K562 (cell line): Measurements from ENCODE around the gene ZNF648. TPM values are rescaled to one million over a fixed set of nuclear protein-coding genes. Genes with fewer than 3 reads are reported as not detected.

ENCODE experiments used
- BCOR ChIP-seq: fragments of 450-650 bp; IDR thresholded peaks from 2 replicates; pipeline ENCODE4 v1.6.1; 2016
- CBFA2T2 ChIP-seq: fragments of 450-650 bp; conservative IDR thresholded peaks from 2 replicates; pipeline ENCODE4 v1.6.1; 2017; ENCODE audit warnings: mild to moderate bottlenecking
- CCAR2 ChIP-seq: fragments of 200-400 bp; formaldehyde crosslinking; IDR thresholded peaks from 2 replicates; pipeline ENCODE4 v1.6.1; 2017; ENCODE audit warnings: mild to moderate bottlenecking, low read depth, low read length
- ELF1 ChIP-seq: fragments of 200-800 bp; sonication (Bioruptor generic); IDR thresholded peaks from 2 replicates; pipeline ENCODE4 v1.6.1; 2016; ENCODE audit warnings: missing genetic modification characterization, missing compliant biosample characterization
- FOXJ2 ChIP-seq: fragments of 200-800 bp; sonication (Bioruptor generic); IDR thresholded peaks from 2 replicates; pipeline ENCODE4 v1.6.1; 2016; ENCODE audit warnings: missing genetic modification characterization, missing compliant biosample characterization
- HNRNPL ChIP-seq: fragments of 200-400 bp; formaldehyde crosslinking; IDR thresholded peaks from 2 replicates; pipeline ENCODE4 v1.6.1; 2017; ENCODE audit warnings: low read depth, mild to moderate bottlenecking, low read length
- KLF13 ChIP-seq: fragments of 450-650 bp; IDR thresholded peaks from 2 replicates; pipeline ENCODE4 v1.6.1; 2016; ENCODE audit warnings: missing genetic modification characterization, low read depth, mild to moderate bottlenecking, missing compliant biosample characterization, moderate library complexity, borderline replicate concordance
- LCOR ChIP-seq: sonication (generic); formaldehyde crosslinking; IDR thresholded peaks from 2 replicates; pipeline ENCODE4 v1.8.0; 2022; ENCODE audit warnings: mild to moderate bottlenecking, missing genetic modification reagents
- MBD2 ChIP-seq: sonication (generic); IDR thresholded peaks from 2 replicates; pipeline ENCODE4 v1.6.1; 2016; ENCODE audit warnings: low read depth, borderline replicate concordance
- PCBP2 ChIP-seq: fragments of 200-400 bp; formaldehyde crosslinking; IDR thresholded peaks from 2 replicates; pipeline ENCODE4 v1.6.1; 2018; ENCODE audit warnings: low read length, low read depth, mild to moderate bottlenecking, moderate library complexity; ENCODE audit not compliant: poor library complexity, severe bottlenecking
- PRMT5 ChIP-seq: sonication (generic); formaldehyde crosslinking; IDR thresholded peaks from 2 replicates; pipeline ENCODE4 v1.5.0; 2020; ENCODE audit warnings: missing genetic modification reagents
- SIRT6 ChIP-seq: IDR thresholded peaks from one replicate; pipeline ENCODE4 v1.6.1; 2012; ENCODE audit warnings: low read depth, mild to moderate bottlenecking, control low read depth, inconsistent platforms, low read length, moderate library complexity
- SMAD3 ChIP-seq: fragments of 450-650 bp; formaldehyde crosslinking; conservative IDR thresholded peaks from 2 replicates; pipeline ENCODE4 v1.4.0; 2020; ENCODE audit warnings: mild to moderate bottlenecking
- TAF1 ChIP-seq: IDR thresholded peaks from 2 replicates; pipeline ENCODE4 v1.6.1; 2011; ENCODE audit warnings: mild to moderate bottlenecking, low read length, moderate library complexity; ENCODE audit not compliant: insufficient read depth, control insufficient read depth, severe bottlenecking; ENCODE audit errors: extremely low read depth
- TEAD1 ChIP-seq, 2 experiments: fragments of 450-650 bp in 1 of 2; sonication (generic) in 1 of 2; formaldehyde crosslinking; IDR thresholded peaks; 2 replicates each; pipeline versions ENCODE4 v1.4.0 to v1.8.0; 2020 to 2022; ENCODE audit warnings: mild to moderate bottlenecking in 2 of 2, missing genetic modification reagents in 1 of 2
- ZNF184 ChIP-seq: sonication (generic); formaldehyde crosslinking; IDR thresholded peaks from 2 replicates; pipeline ENCODE4 v1.5.0; 2020; ENCODE audit warnings: missing genetic modification reagents
- polyA plus RNA-seq, 8 experiments: library from polyadenylated mRNA; depleted of rRNA in 4 of 8; stranded (reverse) in 5 of 8; unstranded in 3 of 8; fragments of >200 nt; fragmentation: Nextera tagmentation in 2 of 8; fragmentation: Illumina TruSeq in 1 of 8; extraction: Ambion mirVana in 2 of 8; extraction: Trizol in 1 of 8; gene quantifications; 2 replicates each; pipeline versions ENCODE4 v1.2.1 to v1.2.3, GENCODE V29; 2011 to 2014; ENCODE audit warnings: inconsistent platforms in 1 of 8, missing spikeins in 1 of 8
- total RNA-seq, 7 experiments: library from RNA; depleted of rRNA in 6 of 7; stranded (reverse); fragments of >200 nt in 6 of 7; fragmentation: Illumina TruSeq in 2 of 7; extraction: Trizol in 2 of 7; gene quantifications; 2 replicates each; pipeline versions ENCODE4 v1.2.1 to v1.2.3, GENCODE V29; 2011 to 2021; ENCODE audit warnings: low replicate concordance in 1 of 7
- TF ChIP-seq, protein P1 (sequence below): fragments of 250-450 bp; sonication (Bioruptor Pico); IDR thresholded peaks from 2 replicates; pipeline ENCODE4 v1.5.0; 2021
- TF ChIP-seq, protein P2 (sequence below): fragments of 250-450 bp; sonication (Bioruptor Pico); IDR thresholded peaks from 2 replicates; pipeline ENCODE4 v1.8.0; 2021; ENCODE audit warnings: borderline replicate concordance, mild to moderate bottlenecking, moderate library complexity; ENCODE audit not compliant: poor library complexity, severe bottlenecking
- TF ChIP-seq, protein P3 (sequence below): fragments of 450-650 bp; IDR thresholded peaks from one replicate; pipeline ENCODE4 v1.6.1; 2018; ENCODE audit warnings: mild to moderate bottlenecking, moderate library complexity; ENCODE audit not compliant: partially characterized antibody
- TF ChIP-seq, protein P4 (sequence below): fragments of 450-650 bp; formaldehyde crosslinking; IDR thresholded peaks from 2 replicates; pipeline ENCODE4 v1.4.0; 2020; ENCODE audit warnings: mild to moderate bottlenecking, moderate library complexity
- TF ChIP-seq, protein P5 (sequence below): fragments of 450-650 bp; IDR thresholded peaks from 2 replicates; pipeline ENCODE4 v1.6.1; 2017; ENCODE audit warnings: antibody characterized with exemption

ZNF648 gene
- total and polyA plus RNA-seq, 9 of the 15 experiments (the other 6 are each of a cell fraction or from before 2014, with no cell fraction given) = 0.06 to 0.27 (median 0.18) TPM; not detected in 2

DNA sequence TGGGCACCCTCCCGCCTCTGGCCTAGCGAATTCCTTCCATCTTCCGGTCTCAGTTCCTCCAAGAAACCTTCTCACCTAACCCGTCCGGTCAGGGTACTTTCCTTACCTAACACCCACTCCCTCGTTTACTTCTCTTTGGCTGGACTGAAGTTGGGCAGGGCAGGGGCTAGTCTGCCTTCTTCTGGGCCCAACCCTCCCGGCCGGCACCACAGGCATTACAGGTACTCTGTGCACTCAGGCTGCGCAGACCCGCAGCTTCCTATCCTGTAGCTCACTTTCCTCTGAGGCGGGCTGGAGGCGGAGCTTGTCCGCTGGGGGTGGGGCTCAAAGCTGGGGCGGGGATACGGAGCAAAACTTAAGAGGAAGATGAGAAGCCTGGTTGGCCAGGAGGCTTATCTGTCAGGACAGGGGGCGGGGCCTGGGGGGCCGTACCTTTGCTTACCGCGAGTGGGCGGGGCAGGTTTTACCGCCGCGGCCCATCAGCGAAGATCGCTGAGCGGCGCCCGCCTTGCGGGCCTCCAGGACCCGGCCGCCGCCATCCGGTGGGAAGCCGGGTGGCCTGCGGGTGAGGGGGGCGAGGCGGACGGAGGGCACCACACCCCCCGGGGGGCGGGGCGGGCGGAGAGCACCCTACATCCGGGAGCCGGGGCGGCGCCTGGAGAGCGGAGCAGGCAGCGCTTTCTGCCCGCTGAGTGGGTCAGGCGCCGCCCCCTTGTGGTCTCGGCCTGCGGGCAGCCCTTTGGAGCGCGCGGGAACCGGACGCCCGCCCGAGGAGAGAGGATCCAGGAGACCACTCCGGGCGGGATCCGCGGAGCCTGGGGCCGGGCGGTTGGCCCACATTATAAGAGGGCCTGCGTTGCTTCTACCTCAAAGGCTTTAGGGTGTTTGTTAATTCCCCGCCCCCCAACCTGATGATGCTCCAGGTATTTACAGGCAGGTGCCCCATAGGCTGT, 31.9 kb downstream of the ZNF648 start (continued):
- TF ChIP-seq TAF1 (peak; percentile 66), ELF1 (tag) (peak; percentile 83), FOXJ2 (no peak), LCOR (0 out of 2 replicates have a peak, but pooled peaks have one; percentile 57), ZNF184 (CRISPR knock-in tag) (no peak), SIRT6 (no peak), BCOR (0 out of 2 replicates have a peak, but pooled peaks have one; percentile 14), PRMT5 (CRISPR knock-in tag) (no peak), CBFA2T2 (no peak), TEAD1 (CRISPR knock-in tag; IDR thresholded peaks at IDR 0.05) (no peak), MBD2 (peak; percentile 50; the same call in 1 of the 2 replicates), HNRNPL (peak; percentile 44; the same call in 1 of the 2 replicates), CCAR2 (no peak), PCBP2 (no peak), KLF13 (tag) (peak; percentile 94; the same call in 1 of the 2 replicates), SMAD3 (CRISPR knock-in tag) (no peak)
- TF ChIP-seq, protein P1, sequence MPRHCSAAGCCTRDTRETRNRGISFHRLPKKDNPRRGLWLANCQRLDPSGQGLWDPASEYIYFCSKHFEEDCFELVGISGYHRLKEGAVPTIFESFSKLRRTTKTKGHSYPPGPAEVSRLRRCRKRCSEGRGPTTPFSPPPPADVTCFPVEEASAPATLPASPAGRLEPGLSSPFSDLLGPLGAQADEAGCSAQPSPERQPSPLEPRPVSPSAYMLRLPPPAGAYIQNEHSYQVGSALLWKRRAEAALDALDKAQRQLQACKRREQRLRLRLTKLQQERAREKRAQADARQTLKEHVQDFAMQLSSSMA (CRISPR knock-in tag) = no peak
- TF ChIP-seq, protein P2, sequence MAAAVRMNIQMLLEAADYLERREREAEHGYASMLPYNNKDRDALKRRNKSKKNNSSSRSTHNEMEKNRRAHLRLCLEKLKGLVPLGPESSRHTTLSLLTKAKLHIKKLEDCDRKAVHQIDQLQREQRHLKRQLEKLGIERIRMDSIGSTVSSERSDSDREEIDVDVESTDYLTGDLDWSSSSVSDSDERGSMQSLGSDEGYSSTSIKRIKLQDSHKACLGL (CRISPR knock-in tag) = no peak
- TF ChIP-seq, protein P3, sequence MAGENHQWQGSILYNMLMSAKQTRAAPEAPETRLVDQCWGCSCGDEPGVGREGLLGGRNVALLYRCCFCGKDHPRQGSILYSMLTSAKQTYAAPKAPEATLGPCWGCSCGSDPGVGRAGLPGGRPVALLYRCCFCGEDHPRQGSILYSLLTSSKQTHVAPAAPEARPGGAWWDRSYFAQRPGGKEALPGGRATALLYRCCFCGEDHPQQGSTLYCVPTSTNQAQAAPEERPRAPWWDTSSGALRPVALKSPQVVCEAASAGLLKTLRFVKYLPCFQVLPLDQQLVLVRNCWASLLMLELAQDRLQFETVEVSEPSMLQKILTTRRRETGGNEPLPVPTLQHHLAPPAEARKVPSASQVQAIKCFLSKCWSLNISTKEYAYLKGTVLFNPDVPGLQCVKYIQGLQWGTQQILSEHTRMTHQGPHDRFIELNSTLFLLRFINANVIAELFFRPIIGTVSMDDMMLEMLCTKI = no peak
- TF ChIP-seq, protein P4, sequence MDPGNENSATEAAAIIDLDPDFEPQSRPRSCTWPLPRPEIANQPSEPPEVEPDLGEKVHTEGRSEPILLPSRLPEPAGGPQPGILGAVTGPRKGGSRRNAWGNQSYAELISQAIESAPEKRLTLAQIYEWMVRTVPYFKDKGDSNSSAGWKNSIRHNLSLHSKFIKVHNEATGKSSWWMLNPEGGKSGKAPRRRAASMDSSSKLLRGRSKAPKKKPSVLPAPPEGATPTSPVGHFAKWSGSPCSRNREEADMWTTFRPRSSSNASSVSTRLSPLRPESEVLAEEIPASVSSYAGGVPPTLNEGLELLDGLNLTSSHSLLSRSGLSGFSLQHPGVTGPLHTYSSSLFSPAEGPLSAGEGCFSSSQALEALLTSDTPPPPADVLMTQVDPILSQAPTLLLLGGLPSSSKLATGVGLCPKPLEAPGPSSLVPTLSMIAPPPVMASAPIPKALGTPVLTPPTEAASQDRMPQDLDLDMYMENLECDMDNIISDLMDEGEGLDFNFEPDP (CRISPR knock-in tag) = 0 out of 2 replicates have a peak, but pooled peaks have one; percentile 27
- TF ChIP-seq, protein P5, sequence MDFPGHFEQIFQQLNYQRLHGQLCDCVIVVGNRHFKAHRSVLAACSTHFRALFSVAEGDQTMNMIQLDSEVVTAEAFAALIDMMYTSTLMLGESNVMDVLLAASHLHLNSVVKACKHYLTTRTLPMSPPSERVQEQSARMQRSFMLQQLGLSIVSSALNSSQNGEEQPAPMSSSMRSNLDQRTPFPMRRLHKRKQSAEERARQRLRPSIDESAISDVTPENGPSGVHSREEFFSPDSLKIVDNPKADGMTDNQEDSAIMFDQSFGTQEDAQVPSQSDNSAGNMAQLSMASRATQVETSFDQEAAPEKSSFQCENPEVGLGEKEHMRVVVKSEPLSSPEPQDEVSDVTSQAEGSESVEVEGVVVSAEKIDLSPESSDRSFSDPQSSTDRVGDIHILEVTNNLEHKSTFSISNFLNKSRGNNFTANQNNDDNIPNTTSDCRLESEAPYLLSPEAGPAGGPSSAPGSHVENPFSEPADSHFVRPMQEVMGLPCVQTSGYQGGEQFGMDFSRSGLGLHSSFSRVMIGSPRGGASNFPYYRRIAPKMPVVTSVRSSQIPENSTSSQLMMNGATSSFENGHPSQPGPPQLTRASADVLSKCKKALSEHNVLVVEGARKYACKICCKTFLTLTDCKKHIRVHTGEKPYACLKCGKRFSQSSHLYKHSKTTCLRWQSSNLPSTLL = no peak
